Fibroblast of skin of abdomen (primary cell): ENCODE results near the gene C19orf12.
A peak's percentile ranks its signal among the peaks of the same experiment; 100 is the strongest.

ENCODE experiments used
- DNase-seq: peaks from one replicate; pipeline ENCODE4 v3.0.0-alpha.2; 2013

The C19orf12 gene

GRCh38 chr19:29662278-29662603, 52.8 kb downstream of the C19orf12 start:
- DNase-seq, result no peak

- no peak for DNase-seq
Measured at GRCh38 chr19:29660835-29661234, 54.2 kb downstream of the C19orf12 start.

GRCh38 chr19:29658221-29658991, 56.7 kb downstream of the C19orf12 start:
- peak; percentile 13 for DNase-seq

DNA sequence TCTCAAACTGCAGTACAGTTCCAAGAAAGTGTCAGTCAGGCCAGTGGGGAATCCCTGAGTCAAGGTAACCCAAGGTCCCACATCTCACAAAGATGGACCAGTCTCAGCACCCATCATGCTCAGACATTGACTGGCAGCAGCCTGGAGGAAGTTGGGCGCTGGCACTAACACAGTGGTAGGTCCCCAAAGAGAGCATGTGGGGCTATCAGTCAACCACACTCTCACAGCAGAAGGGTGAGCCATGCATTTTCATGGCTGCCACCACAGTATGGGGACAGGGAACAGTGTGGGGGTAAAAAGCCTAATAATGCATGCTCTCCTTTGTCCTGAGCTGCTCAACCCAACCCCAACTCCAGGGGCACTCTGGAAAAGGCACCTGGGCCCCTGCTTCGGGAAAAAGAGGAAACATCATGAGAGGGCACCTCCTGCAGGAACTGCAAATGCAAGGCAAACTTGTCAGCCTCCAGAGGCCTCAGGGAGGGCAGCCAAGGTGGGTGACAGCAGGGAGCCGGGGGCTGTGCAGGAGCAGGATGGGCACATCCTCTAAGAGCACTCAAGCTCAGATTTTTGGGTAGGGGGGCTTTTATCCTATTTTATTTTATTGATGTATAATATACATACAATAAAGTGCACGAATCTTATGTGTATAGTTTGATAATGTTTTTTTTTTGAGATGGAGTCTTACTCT, 59.3 kb downstream of the C19orf12 start:
- DNase-seq, result no peak

DNA sequence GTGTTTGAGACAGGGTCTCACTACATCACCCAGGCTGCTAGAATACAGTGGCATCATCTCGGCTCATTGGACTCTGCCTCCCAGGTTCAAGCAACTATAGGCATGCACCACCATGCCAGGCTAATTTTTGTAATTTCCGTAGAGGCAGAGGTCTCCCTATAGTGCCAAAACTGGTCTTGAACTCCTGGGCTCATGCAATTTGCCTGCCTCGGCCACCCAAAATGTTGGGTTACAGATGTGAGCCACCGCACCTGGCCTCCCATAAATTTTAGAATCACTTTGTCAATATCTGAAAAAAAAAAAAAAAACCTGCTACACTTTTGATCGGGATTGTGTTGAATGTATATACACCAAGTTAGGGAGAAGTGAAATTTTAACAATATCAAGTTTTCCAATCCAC, 61.7 kb downstream of the C19orf12 start:
- DNase-seq, result no peak

- no peak for DNase-seq
Measured at GRCh38 chr19:29651622-29652394, 63.3 kb downstream of the C19orf12 start.

GRCh38 chr19:29650772-29651387, 64.2 kb downstream of the C19orf12 start:
- DNase-seq, result no peak
